ENCODE measurements around the gene COLEC12. TPM values are rescaled to one million over a fixed set of nuclear protein-coding genes. Genes with fewer than 3 reads are reported as not detected.

The COLEC12 gene
- total and polyA plus RNA-seq, 8 donors, result 0.35 to 5.5 (median 1.3) TPM

GRCh38 chr18:463827-464541 lies 36.5 kb downstream of the COLEC12 start:
- FAIRE-seq (no peak), ATAC-seq (peak in 2 of 4 donors; percentile 73 to 77), DNase-seq (no peak)
- Histone ChIP-seq H3K36me3 (no peaks in the 10 kb centered on the region), H3K4me1 (no peaks in the 10 kb centered on the region), H3K27me3 (no peaks in the 10 kb centered on the region), H3K4me3 (no peak overlapping the region), H3K9me3 (no peaks in the 10 kb centered on the region), H3K27ac (no peak overlapping the region)
- intact Hi-C loops (cut with DNase I), result no loop called here
- 70 to 74% methylated on average over 12 of the region's 12 CpGs for WGBS, 2 donors
- TF ChIP-seq CTCF (IDR thresholded peaks at IDR 0.05), result no peak

DNA sequence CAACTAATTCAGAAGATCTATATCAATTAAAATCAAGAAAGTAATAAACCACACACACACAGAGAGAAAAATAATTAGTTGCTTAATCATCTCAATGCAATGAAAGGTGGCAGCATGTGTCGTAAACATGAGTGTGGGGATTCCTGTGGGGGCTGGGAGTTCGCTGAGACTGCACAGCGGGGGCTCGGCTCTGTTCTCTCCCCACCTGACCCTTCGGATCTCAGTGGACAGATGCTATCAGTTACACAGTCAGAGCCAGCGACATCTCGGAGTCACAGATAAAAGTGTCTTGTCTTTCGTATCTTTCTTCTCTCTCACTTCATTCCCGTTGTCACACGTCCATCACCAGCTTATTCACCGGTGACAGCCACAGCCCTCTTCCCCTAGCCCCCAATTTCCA lies 37.1 kb downstream of the COLEC12 start:
- H3K4me1 ChIP-seq, result no peaks in the 10 kb centered on the region
- ATAC-seq, result no peak
- intact Hi-C loops (cut with DNase I), result no loop called here
- no peaks in the 10 kb centered on the region for H3K36me3 ChIP-seq
- H3K4me3 ChIP-seq, result no peak overlapping the region
- WGBS, 2 donors, result 58 to 67% methylated on average over 11 of the region's 11 CpGs
- FAIRE-seq, result no peak
- no peaks in the 10 kb centered on the region for H3K9me3 ChIP-seq
- no peak for DNase-seq
- TF ChIP-seq CTCF (IDR thresholded peaks at IDR 0.05), result no peak
- no peaks in the 10 kb centered on the region for H3K27me3 ChIP-seq
- no peak overlapping the region for H3K27ac ChIP-seq

DNA sequence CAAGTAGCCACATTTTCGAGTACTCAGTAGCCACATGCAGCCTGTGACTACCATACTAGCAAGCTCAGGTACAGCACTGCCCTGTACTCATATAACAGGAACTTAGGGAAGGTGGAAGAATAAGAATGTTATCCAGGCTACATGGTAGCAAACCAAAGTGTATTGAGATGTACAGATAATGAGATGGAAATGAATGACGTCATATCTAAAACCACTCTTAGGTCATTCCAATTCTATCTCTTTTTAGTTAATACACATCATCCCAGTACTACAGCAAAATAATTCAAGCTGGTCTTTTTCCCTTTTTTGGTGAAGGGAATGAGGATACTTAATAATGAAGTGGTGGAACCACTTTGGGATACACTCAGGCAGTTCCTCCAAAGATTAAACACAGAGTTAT lies 38.7 kb downstream of the COLEC12 start:
- WGBS, 2 donors, result 34 to 74% methylated on average over 2 of the region's 2 CpGs
- Histone ChIP-seq H3K4me3 (no peak overlapping the region), H3K9me3 (no peaks in the 10 kb centered on the region), H3K27me3 (no peaks in the 10 kb centered on the region), H3K36me3 (no peaks in the 10 kb centered on the region), H3K4me1 (no peaks in the 10 kb centered on the region), H3K27ac (no peak overlapping the region)
- TF ChIP-seq CTCF (IDR thresholded peaks at IDR 0.05), result no peak
- FAIRE-seq (no peak), ATAC-seq (no peak), DNase-seq (no peak)
- intact Hi-C loops (cut with DNase I), result no loop called here

DNA sequence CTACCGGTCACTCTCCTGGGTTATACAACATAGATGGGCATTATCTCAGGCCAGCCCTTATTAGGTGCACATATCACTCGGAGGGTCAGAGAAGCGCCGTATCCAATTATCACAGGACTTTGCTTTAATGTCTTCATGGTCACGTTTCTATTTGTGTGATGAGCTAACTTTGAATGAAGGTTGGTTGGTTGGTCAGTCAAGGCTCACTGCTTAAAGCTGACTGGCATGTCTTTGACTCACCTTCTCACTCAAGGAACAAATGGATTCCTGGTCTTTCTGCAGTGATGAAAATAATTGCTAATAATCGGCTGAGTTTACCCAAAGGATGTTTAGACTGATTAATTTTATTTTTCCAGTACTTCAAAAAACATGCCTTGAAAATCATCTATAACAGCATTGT lies 39.7 kb downstream of the COLEC12 start:
- intact Hi-C loops (cut with DNase I), result no loop called here
- no peak for DNase-seq

More for the DNA sequence above, 39.7 kb downstream of the COLEC12 start:
- Histone ChIP-seq H3K36me3 (no peaks in the 10 kb centered on the region), H3K9me3 (no peaks in the 10 kb centered on the region), H3K27me3 (no peaks in the 10 kb centered on the region), H3K4me1 (no peaks in the 10 kb centered on the region), H3K4me3 (no peak overlapping the region), H3K27ac (no peak overlapping the region)
- ATAC-seq, result no peak
- no peak for TF ChIP-seq CTCF (IDR thresholded peaks at IDR 0.05)
- no peak for FAIRE-seq
- WGBS, 2 donors, result 80 to 91% methylated on average over 5 to 6 of the region's 6 CpGs
